Measurements from ENCODE around the gene PRDM15. TPM values are rescaled to one million over a fixed set of nuclear protein-coding genes. Genes with fewer than 3 reads are reported as not detected.

Gene PRDM15
- polyA plus RNA-seq, 3 donors, result 0.19 to 19.0 (median 0.74) TPM

GRCh38 chr21:41907496-41908258 is 28.5 kb upstream of the PRDM15 start:
- Histone ChIP-seq H3K9me3 (replicated peaks in 1 of 2; ENCODE audit: control insufficient read depth in 1 of 2, insufficient read depth in 1 of 2, low read length in 2 of 2) (no peaks in the 10 kb centered on the region), H3K4me2 (replicated peaks; ENCODE audit: extremely low read depth, low read length, poor library complexity, severe bottlenecking) (no peak overlapping the region), H3K4me3 (replicated peaks in 1 of 3; ENCODE audit: low read depth in 2 of 3, low read length in 3 of 3) (no peak overlapping the region), H3K9ac (ENCODE audit: insufficient read depth, low read length, poor library complexity, severe bottlenecking) (no peak overlapping the region), H3K36me3 (replicated peaks in 1 of 2; ENCODE audit: control insufficient read depth in 1 of 2, insufficient read depth in 2 of 2, low read length in 2 of 2) (peaks cover 23 to 66% of the 10 kb centered on the region in 2 donors), H3K27ac (ENCODE audit: low read depth in 1 of 2, low read length in 2 of 2) (no peak overlapping the region), H3K27me3 (ENCODE audit: control insufficient read depth in 2 of 2, insufficient read depth in 2 of 2, low read length in 2 of 2) (no peaks in the 10 kb centered on the region), H4K20me1 (ENCODE audit: insufficient read depth, low read length) (no peaks in the 10 kb centered on the region), H3K4me1 (ENCODE audit: control insufficient read depth in 1 of 2, insufficient read depth in 2 of 2, low read length in 2 of 2) (no peaks in the 10 kb centered on the region), H3K79me2 (ENCODE audit: insufficient read depth, low read length) (no peaks in the 10 kb centered on the region), H2AFZ (ENCODE audit: insufficient read depth, low read depth, low read length, poor library complexity, severe bottlenecking) (no peak overlapping the region)
- 95% methylated on average over 34 of the region's 36 CpGs for WGBS (ENCODE audit: insufficient coverage)
- Mint-ChIP-seq H3K36me3 (peaks cover 63 to 65% of the 10 kb centered on the region in 2 donors), H3K4me1 (no peaks in the 10 kb centered on the region), H3K27ac (no peak overlapping the region), H3K4me3 (no peak overlapping the region), H3K27me3 (ENCODE audit: low read depth in 3 of 3) (no peaks in the 10 kb centered on the region), H3K9me3 (no peaks in the 10 kb centered on the region)
- DNase-seq, result no peak
- intact Hi-C loops (cut with micrococcal nuclease), result no loop called here
- TF ChIP-seq, protein P1, sequence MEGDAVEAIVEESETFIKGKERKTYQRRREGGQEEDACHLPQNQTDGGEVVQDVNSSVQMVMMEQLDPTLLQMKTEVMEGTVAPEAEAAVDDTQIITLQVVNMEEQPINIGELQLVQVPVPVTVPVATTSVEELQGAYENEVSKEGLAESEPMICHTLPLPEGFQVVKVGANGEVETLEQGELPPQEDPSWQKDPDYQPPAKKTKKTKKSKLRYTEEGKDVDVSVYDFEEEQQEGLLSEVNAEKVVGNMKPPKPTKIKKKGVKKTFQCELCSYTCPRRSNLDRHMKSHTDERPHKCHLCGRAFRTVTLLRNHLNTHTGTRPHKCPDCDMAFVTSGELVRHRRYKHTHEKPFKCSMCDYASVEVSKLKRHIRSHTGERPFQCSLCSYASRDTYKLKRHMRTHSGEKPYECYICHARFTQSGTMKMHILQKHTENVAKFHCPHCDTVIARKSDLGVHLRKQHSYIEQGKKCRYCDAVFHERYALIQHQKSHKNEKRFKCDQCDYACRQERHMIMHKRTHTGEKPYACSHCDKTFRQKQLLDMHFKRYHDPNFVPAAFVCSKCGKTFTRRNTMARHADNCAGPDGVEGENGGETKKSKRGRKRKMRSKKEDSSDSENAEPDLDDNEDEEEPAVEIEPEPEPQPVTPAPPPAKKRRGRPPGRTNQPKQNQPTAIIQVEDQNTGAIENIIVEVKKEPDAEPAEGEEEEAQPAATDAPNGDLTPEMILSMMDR (IDR thresholded peaks at IDR 0.05), result no peak

DNA sequence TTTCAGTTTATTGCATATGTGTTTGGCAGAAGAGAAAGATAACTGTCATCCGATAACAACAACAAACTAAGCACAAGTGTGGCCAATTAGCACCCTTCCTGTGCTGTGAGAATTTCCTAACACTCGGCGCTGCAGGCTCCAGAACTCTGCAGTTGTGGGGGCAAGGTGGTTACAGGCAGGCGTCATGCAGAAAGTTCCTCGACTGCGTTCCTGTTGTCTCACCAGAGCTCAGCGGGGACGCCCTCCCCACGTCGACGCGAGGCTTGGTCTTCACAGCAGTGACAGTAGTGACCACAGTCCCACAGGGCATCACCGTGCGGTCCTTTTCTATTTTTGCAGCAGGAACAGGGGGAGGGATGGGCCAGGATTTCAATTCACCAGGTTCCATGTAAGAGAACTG is 27.6 kb upstream of the PRDM15 start:
- no peaks in the 10 kb centered on the region for H3K4me1 Mint-ChIP-seq
- no peak overlapping the region for H3K9ac ChIP-seq (ENCODE audit: insufficient read depth, low read length, poor library complexity, severe bottlenecking)
- no peak overlapping the region for H2AFZ ChIP-seq (ENCODE audit: insufficient read depth, low read depth, low read length, poor library complexity, severe bottlenecking)
- H3K9me3 ChIP-seq (replicated peaks in 1 of 2; ENCODE audit: control insufficient read depth in 1 of 2, insufficient read depth in 1 of 2, low read length in 2 of 2), result no peaks in the 10 kb centered on the region
- no peaks in the 10 kb centered on the region for H3K79me2 ChIP-seq (ENCODE audit: insufficient read depth, low read length)
- no peak overlapping the region for H3K4me3 Mint-ChIP-seq
- no peaks in the 10 kb centered on the region for H3K9me3 Mint-ChIP-seq
- no peak overlapping the region for H3K4me2 ChIP-seq (replicated peaks; ENCODE audit: extremely low read depth, low read length, poor library complexity, severe bottlenecking)
- TF ChIP-seq, protein P1 (IDR thresholded peaks at IDR 0.05), result no peak
- no peak overlapping the region for H3K27ac ChIP-seq (ENCODE audit: low read depth in 1 of 2, low read length in 2 of 2)
- WGBS (ENCODE audit: insufficient coverage), result 90% methylated on average over 7 of the region's 14 CpGs
- H3K4me3 ChIP-seq (replicated peaks in 1 of 3; ENCODE audit: low read depth in 2 of 3, low read length in 3 of 3), result no peak overlapping the region
- no peaks in the 10 kb centered on the region for H3K4me1 ChIP-seq (ENCODE audit: control insufficient read depth in 1 of 2, insufficient read depth in 2 of 2, low read length in 2 of 2)
- no peak for DNase-seq
- no peaks in the 10 kb centered on the region for H3K27me3 Mint-ChIP-seq (ENCODE audit: low read depth in 3 of 3)
- intact Hi-C loops (cut with micrococcal nuclease), result no loop called here
- H4K20me1 ChIP-seq (ENCODE audit: insufficient read depth, low read length), result no peaks in the 10 kb centered on the region
- H3K36me3 Mint-ChIP-seq, result peaks cover 61 to 63% of the 10 kb centered on the region in 2 donors
- no peaks in the 10 kb centered on the region for H3K27me3 ChIP-seq (ENCODE audit: control insufficient read depth in 2 of 2, insufficient read depth in 2 of 2, low read length in 2 of 2)
- H3K36me3 ChIP-seq (replicated peaks in 1 of 2; ENCODE audit: control insufficient read depth in 1 of 2, insufficient read depth in 2 of 2, low read length in 2 of 2), result peaks cover 19 to 67% of the 10 kb centered on the region in 2 donors
- H3K27ac Mint-ChIP-seq, result no peak overlapping the region
